ENCODE results near the gene LOXHD1.

LOXHD1 gene

DNA sequence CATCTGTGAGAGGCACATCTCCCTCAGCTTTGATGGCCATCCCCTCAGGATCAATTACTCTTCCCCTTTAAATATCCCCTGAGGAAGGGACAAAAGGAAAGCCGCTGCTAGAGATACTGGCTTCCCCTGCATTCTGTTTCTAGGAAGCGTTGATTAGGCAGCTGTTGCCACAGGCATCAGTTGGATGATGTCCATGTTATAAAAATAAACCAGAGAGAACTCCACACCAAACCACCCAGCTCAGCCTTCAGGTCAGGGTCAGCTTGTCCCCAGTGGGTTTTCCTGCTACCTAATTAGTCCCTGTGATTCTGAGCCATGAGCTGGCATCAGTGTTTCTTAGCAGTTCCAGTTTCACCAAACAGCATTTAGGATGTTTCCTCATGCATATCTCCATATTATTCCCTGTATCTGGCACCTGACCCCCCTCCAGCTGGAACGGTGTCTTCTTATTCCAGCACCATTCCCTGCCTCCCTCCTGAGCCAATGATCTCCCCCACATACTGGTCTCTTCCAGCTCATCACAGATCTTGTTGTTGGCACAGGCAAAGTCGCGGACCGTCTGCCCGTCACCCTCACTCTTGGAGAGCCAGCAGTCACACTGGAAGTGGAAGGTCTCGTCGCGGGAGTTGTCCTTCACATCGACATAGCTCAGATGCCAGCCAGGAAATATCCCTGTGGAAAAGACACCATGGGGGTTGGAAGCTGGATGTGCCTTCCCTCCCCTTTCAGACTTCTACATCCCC, 168.4 kb downstream of the LOXHD1 start:
- FAIRE-seq (no peak), DNase-seq (ENCODE audit: insufficient read length, low spot score) (no peak)
- TF ChIP-seq POLR2A (IDR thresholded peaks at IDR 0.05; ENCODE audit: low read depth, low read length): no peak

- FAIRE-seq: no peak
- TF ChIP-seq POLR2A (IDR thresholded peaks at IDR 0.05; ENCODE audit: low read depth, low read length): no peak
- DNase-seq (ENCODE audit: insufficient read length, low spot score): no peak
Observed at GRCh38 chr18:46485675-46486194, 171.3 kb downstream of the LOXHD1 start.

- no peak for FAIRE-seq
- TF ChIP-seq POLR2A (IDR thresholded peaks at IDR 0.05; ENCODE audit: low read depth, low read length): no peak
- no peak for DNase-seq (ENCODE audit: insufficient read length, low spot score)
Observed at GRCh38 chr18:46484971-46485370, 172.0 kb downstream of the LOXHD1 start.

DNA sequence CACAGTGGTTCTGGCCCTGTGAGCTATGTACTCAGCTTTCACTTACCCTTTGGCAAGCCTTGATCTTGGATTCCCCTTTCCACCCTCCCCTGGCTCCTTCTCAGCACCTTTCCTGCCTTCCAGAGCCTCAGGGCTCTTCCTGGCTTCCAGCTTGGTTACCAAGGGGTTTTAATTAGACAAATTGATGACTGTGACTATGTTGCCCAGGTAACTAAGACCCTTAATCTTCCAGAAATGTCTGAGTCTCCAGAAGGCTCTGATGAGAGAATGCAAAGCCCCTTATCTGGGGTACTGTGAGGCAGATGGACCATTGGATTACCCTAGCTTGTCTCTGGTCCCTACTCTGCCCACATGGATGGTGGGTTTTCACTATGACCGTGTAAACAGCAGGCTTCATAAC, 174.2 kb downstream of the LOXHD1 start:
- no peak for TF ChIP-seq POLR2A (IDR thresholded peaks at IDR 0.05; ENCODE audit: low read depth, low read length)
- DNase-seq (ENCODE audit: insufficient read length, low spot score) (no peak), FAIRE-seq (no peak)

GRCh38 chr18:46481847-46482245, 175.2 kb downstream of the LOXHD1 start:
- DNase-seq (ENCODE audit: insufficient read length, low spot score) (no peak), FAIRE-seq (no peak)
- no peak for TF ChIP-seq POLR2A (IDR thresholded peaks at IDR 0.05; ENCODE audit: low read depth, low read length)

DNA sequence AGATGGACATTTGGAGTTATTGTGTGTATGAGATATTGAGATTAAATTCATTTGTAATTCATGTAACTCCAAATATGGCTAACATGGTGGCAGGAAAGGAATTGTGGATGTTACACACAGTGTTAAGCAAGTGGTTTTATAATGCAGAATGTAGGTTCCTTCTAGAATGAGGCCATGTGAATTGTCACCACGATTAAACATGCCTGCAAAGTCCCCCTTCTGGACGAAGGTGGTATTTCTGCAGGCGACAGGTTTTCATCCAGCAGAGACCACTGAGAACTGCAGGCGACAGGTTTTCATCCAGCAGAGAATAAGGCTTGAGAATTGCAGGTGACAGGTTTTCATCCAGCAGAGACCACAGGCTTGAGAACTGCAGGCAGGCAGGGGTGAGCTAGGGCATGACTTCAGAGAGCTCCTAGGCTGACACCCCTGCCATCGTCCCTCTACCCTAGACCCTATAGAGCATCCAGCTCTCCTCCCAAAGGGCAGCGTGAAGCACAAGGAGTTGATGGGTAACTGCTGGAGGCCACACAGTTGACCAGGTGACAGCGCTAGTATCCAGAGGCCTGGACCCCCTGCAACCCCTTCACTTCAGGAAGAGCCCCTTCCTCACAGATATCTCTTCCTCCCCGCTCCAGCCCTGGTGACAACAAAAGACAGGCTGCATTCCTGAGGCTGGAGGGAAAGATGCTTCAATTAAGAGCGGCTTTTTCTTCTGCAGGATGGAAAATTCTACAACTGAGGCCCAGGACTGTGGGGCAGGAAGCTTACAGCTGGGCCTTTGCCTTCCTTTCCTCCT, 175.8 kb downstream of the LOXHD1 start:
- no peak for FAIRE-seq
- TF ChIP-seq POLR2A (IDR thresholded peaks at IDR 0.05; ENCODE audit: low read depth, low read length): no peak
- no peak for DNase-seq (ENCODE audit: insufficient read length, low spot score)

DNA sequence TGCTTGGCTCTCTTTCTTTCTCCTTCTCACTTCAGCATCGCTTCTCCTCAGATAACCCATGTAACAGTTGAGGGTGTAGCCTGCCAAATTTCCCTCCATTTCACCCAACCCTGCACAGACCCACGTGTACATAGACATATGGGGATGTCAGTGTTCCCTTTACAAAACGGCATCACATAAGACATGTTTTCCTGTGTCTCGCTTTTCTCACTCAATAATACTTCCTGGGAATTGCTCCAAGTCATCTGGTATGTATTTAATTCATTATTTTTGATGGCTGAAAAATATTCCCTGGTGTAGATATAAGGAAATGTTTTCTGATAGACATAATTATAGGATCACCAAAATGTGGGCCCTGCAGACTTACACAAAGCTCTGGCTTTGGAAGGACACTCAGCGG, 176.8 kb downstream of the LOXHD1 start:
- DNase-seq (ENCODE audit: insufficient read length, low spot score): no peak
- no peak for FAIRE-seq
- TF ChIP-seq POLR2A (IDR thresholded peaks at IDR 0.05; ENCODE audit: low read depth, low read length): no peak

DNA sequence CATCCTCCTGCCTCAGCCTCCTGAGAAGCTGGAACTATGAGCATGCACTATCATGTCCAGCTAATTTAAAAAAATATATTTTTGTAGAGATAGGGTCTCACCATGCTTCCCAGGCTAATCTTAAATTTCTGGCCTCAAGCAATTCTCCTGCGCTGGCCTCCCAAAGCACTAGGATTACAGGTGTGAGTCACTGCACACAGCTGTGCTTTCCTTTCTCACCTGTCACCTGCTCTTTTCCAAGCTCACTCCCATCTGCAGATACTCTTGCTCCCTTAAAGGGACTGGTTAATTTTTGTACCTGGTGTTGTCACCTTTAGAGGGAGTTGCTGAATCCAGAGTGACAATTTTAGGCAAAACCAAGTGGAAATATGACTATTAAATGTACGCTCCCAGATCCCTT, 178.2 kb downstream of the LOXHD1 start:
- no peak for DNase-seq (ENCODE audit: insufficient read length, low spot score)
- TF ChIP-seq POLR2A (IDR thresholded peaks at IDR 0.05; ENCODE audit: low read depth, low read length): no peak
- FAIRE-seq: no peak

GRCh38 chr18:46477425-46478011, 179.5 kb downstream of the LOXHD1 start:
- TF ChIP-seq POLR2A (IDR thresholded peaks at IDR 0.05; ENCODE audit: low read depth, low read length): no peak
- DNase-seq (ENCODE audit: insufficient read length, low spot score) (no peak), FAIRE-seq (no peak)

- no peak for TF ChIP-seq POLR2A (IDR thresholded peaks at IDR 0.05; ENCODE audit: low read depth, low read length)
- FAIRE-seq (no peak), DNase-seq (ENCODE audit: insufficient read length, low spot score) (no peak)
Observed at GRCh38 chr18:46475390-46475752, 181.6 kb downstream of the LOXHD1 start.

GRCh38 chr18:46474487-46475389, 182.3 kb downstream of the LOXHD1 start:
- no peak for TF ChIP-seq POLR2A (IDR thresholded peaks at IDR 0.05; ENCODE audit: low read depth, low read length)
- DNase-seq (ENCODE audit: insufficient read length, low spot score) (no peak), FAIRE-seq (no peak)

DNA sequence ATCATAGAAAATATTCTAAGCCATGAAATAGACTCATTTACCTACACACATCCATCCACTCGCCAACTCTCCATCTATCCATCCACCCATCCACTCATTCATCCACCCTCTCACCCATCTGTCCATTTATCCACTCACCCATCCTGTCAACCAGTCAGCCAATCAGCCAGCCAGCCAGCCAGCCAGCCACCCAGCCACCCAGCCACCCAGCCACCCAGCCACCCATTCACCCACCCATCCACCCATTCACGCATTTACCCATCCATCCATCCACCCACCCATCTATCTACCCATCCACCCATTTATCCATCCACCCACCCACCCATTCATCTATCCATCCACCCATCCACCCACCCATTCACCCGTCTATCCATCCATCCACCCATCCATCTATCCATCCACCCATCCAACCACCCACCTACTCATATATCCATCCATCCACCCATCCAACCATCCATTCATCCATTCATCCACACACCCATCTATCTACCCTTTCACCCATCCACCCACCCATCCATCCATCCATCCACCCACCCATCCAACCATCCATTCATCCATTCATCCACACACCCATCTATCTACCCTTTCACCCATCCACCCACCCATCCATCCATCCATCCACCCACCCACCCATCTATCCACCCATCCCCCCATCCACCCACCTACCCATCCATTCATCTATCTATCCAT, 185.1 kb downstream of the LOXHD1 start:
- DNase-seq (ENCODE audit: insufficient read length, low spot score) (no peak), FAIRE-seq (no peak)
- TF ChIP-seq POLR2A (IDR thresholded peaks at IDR 0.05; ENCODE audit: low read depth, low read length): no peak

DNA sequence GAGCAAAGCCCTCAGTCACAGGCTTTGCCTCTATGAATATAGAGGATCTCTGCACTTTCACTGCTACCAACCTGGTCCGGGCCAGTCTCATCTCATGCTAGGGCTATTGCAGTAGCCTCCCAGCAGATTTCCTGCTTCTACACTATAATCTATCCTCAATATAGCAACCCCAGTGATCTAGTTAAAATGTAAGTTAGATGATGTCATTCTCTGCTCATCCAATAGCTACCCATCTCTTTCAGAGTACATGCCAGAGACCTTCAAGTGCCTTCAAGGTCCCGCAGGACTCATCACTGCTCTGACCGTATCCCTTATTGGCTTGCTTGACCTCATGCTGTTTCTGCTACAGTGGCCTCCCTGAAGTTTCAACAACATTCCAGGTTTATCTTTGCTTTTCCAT, 186.3 kb downstream of the LOXHD1 start:
- FAIRE-seq: no peak

More for the DNA sequence above, 186.3 kb downstream of the LOXHD1 start:
- no peak for TF ChIP-seq POLR2A (IDR thresholded peaks at IDR 0.05; ENCODE audit: low read depth, low read length)
- DNase-seq (ENCODE audit: insufficient read length, low spot score): no peak
